ENCODE measurements around the gene ATRX.

Gene ATRX

DNA sequence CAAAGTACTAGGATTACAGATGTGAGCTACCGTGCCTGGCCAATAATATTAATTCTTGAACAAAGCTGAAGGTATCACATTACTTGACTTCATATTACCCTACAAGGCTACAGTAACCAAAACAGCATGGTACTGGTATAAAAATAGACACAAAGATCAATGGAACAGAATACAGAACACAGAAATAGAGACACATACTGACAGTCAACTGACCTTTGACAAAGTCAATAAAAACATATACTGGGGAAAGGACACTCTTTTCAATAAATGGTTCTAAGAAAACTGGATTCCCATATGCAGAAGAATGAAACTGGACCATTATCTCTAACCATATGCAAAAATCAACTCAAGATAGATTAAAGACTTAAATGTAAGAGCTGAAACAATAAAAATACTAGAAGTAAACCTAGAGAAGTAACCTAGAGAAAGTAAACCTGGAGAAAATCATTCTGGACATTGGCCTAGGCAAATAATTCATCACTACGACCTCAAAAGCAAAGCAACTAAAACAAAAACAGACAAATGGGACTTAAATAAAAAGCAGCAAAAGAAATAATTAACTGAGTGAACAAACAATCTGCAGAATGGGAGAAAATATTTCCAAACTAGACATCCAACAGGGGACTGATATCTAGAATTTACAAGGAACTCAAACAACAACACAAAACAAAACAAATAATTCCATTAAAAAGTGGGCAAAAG lies 182.2 kb downstream of the ATRX start:
- no peak overlapping the region for H3K9ac ChIP-seq (ENCODE audit: low read length)
- no peak overlapping the region for H2BK12ac ChIP-seq (ENCODE audit: low read length in 2 of 2)
- no peak overlapping the region for H3K18ac ChIP-seq (ENCODE audit: low read depth in 1 of 2, low read length in 2 of 2)
- no peak overlapping the region for H2AFZ ChIP-seq (ENCODE audit: low read depth, low read length)
- no peak overlapping the region for H4K8ac ChIP-seq (ENCODE audit: low read length)
- no peak overlapping the region for H3K4ac ChIP-seq (ENCODE audit: low read depth in 1 of 2, low read length in 2 of 2)
- H3K14ac ChIP-seq (ENCODE audit: low read length in 2 of 2): no peak overlapping the region
- no peak overlapping the region for H4K91ac ChIP-seq (ENCODE audit: low read length)
- no peak overlapping the region for H3K4me2 ChIP-seq (ENCODE audit: low read length, poor library complexity, severe bottlenecking)
- H3K27ac ChIP-seq (ENCODE audit: low read length, poor library complexity, severe bottlenecking): no peak overlapping the region
- no peaks in the 10 kb centered on the region for H3K79me1 ChIP-seq (replicated peaks; ENCODE audit: low read length, poor library complexity, severe bottlenecking)
- no CpG with 5 or more reads among the region's 2 CpGs for WGBS
- H2BK5ac ChIP-seq (ENCODE audit: low read depth, low read length, poor library complexity, severe bottlenecking): no peak overlapping the region
- H2BK120ac ChIP-seq (ENCODE audit: low read depth, low read length): no peak overlapping the region
- H3K4me1 ChIP-seq (ENCODE audit: control insufficient read depth, insufficient read depth, low read depth, low read length): no peaks in the 10 kb centered on the region
- no peak for DNase-seq
- H2AK5ac ChIP-seq (ENCODE audit: low read length, severe bottlenecking): no peak overlapping the region
- no peaks in the 10 kb centered on the region for H3K9me3 ChIP-seq (ENCODE audit: control insufficient read depth, low read length)
- no peak overlapping the region for H3K23ac ChIP-seq (ENCODE audit: low read length in 2 of 2)
- H3K36me3 ChIP-seq (ENCODE audit: control insufficient read depth in 1 of 2, insufficient read depth in 2 of 2, low read depth in 1 of 2, low read length in 2 of 2): peaks cover 0 to 3% of the 10 kb centered on the region in 2 experiments
- H3K4me3 ChIP-seq (ENCODE audit: insufficient read depth in 1 of 2, low read depth in 1 of 2, low read length in 2 of 2): no peak overlapping the region
- H2BK15ac ChIP-seq (ENCODE audit: low read depth, poor library complexity, severe bottlenecking): no peak overlapping the region
- H3K27me3 ChIP-seq (ENCODE audit: control insufficient read depth in 1 of 2, insufficient read depth in 1 of 2, low read length in 2 of 2): no peaks in the 10 kb centered on the region

DNA sequence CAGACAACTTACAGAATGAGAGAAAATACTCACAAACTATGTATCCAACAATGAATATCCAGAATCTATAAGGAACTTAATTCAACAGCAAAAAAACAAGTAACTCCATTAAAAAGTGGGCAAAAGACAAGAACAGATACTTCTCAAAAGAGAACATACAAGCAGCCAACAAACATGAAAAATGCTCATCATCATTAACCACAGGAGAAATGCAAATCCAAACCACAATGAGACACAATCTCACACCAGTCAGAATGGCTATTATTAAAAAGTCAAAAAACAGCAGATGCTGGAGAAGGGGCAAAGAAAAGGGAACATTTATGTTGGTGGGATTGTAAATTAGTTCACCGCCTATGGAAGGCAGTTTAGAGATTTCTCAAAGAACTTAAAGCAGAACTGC lies 188.5 kb downstream of the ATRX start:
- peak; percentile 0 for DNase-seq
- no peak overlapping the region for H2AFZ ChIP-seq (ENCODE audit: low read depth, low read length)
- H3K27ac ChIP-seq (ENCODE audit: low read length, poor library complexity, severe bottlenecking): no peak overlapping the region
- H2BK12ac ChIP-seq (ENCODE audit: low read length in 2 of 2): no peak overlapping the region
- H4K8ac ChIP-seq (ENCODE audit: low read length): no peak overlapping the region
- no peak overlapping the region for H3K9ac ChIP-seq (ENCODE audit: low read length)
- no peak overlapping the region for H2BK120ac ChIP-seq (ENCODE audit: low read depth, low read length)
- WGBS: no CpG with 5 or more reads among the region's 1 CpG
- H3K79me1 ChIP-seq (replicated peaks; ENCODE audit: low read length, poor library complexity, severe bottlenecking): peaks cover 1% of the 10 kb centered on the region
- no peak overlapping the region for H4K91ac ChIP-seq (ENCODE audit: low read length)
- no peak overlapping the region for H3K23ac ChIP-seq (ENCODE audit: low read length in 2 of 2)
- no peak overlapping the region for H3K4me3 ChIP-seq (ENCODE audit: insufficient read depth in 1 of 2, low read depth in 1 of 2, low read length in 2 of 2)
- no peaks in the 10 kb centered on the region for H3K9me3 ChIP-seq (ENCODE audit: control insufficient read depth, low read length)
- no peak overlapping the region for H3K18ac ChIP-seq (ENCODE audit: low read depth in 1 of 2, low read length in 2 of 2)
- no peak overlapping the region for H2BK5ac ChIP-seq (ENCODE audit: low read depth, low read length, poor library complexity, severe bottlenecking)
- H3K4me2 ChIP-seq (ENCODE audit: low read length, poor library complexity, severe bottlenecking): no peak overlapping the region
- no peak overlapping the region for H3K4ac ChIP-seq (ENCODE audit: low read depth in 1 of 2, low read length in 2 of 2)
- no peak overlapping the region for H2AK5ac ChIP-seq (ENCODE audit: low read length, severe bottlenecking)
- no peaks in the 10 kb centered on the region for H3K27me3 ChIP-seq (ENCODE audit: control insufficient read depth in 1 of 2, insufficient read depth in 1 of 2, low read length in 2 of 2)
- H3K4me1 ChIP-seq (ENCODE audit: control insufficient read depth, insufficient read depth, low read depth, low read length): no peaks in the 10 kb centered on the region
- H3K36me3 ChIP-seq (ENCODE audit: control insufficient read depth in 1 of 2, insufficient read depth in 2 of 2, low read depth in 1 of 2, low read length in 2 of 2): peaks cover 4 to 12% of the 10 kb centered on the region in 2 experiments
- H3K14ac ChIP-seq (ENCODE audit: low read length in 2 of 2): no peak overlapping the region
- no peak overlapping the region for H2BK15ac ChIP-seq (ENCODE audit: low read depth, poor library complexity, severe bottlenecking)

DNA sequence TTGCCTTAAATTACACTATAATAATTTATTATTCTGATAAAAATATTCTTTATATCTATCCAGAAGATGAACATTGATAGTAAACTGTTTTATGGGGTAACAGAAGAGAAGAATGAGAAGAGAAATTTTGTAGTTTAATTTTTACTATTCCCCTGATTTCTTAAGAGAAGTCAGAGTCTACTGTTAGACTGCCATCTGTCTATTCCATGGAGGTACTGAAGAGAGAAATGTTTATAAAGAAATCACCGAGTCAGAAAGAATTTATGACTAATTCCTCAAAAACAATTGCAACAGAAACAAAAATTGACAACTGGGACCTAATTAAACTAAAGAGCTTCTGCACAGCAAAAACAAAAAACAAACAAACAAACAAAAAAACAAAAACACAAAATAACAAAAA lies 188.9 kb downstream of the ATRX start:
- DNase-seq: peak; percentile 42
- no peak overlapping the region for H3K4me3 ChIP-seq (ENCODE audit: insufficient read depth in 1 of 2, low read depth in 1 of 2, low read length in 2 of 2)
- H3K4me1 ChIP-seq (ENCODE audit: control insufficient read depth, insufficient read depth, low read depth, low read length): no peaks in the 10 kb centered on the region
- H4K8ac ChIP-seq (ENCODE audit: low read length): no peak overlapping the region
- H2AFZ ChIP-seq (ENCODE audit: low read depth, low read length): no peak overlapping the region
- no peak overlapping the region for H3K23ac ChIP-seq (ENCODE audit: low read length in 2 of 2)
- H3K9ac ChIP-seq (ENCODE audit: low read length): peak overlapping the region; percentile 30
- 0% methylated on average over 1 of the region's 1 CpG for WGBS
- H3K79me1 ChIP-seq (replicated peaks; ENCODE audit: low read length, poor library complexity, severe bottlenecking): peaks cover 1% of the 10 kb centered on the region
- H2AK5ac ChIP-seq (ENCODE audit: low read length, severe bottlenecking): no peak overlapping the region
- H2BK5ac ChIP-seq (ENCODE audit: low read depth, low read length, poor library complexity, severe bottlenecking): no peak overlapping the region
- H2BK12ac ChIP-seq (ENCODE audit: low read length in 2 of 2): no peak overlapping the region
- no peaks in the 10 kb centered on the region for H3K9me3 ChIP-seq (ENCODE audit: control insufficient read depth, low read length)
- H4K91ac ChIP-seq (ENCODE audit: low read length): no peak overlapping the region
- H3K18ac ChIP-seq (ENCODE audit: low read depth in 1 of 2, low read length in 2 of 2): no peak overlapping the region
- no peak overlapping the region for H2BK15ac ChIP-seq (ENCODE audit: low read depth, poor library complexity, severe bottlenecking)
- no peak overlapping the region for H3K4ac ChIP-seq (ENCODE audit: low read depth in 1 of 2, low read length in 2 of 2)
- H3K4me2 ChIP-seq (ENCODE audit: low read length, poor library complexity, severe bottlenecking): no peak overlapping the region
- H3K14ac ChIP-seq (ENCODE audit: low read length in 2 of 2): no peak overlapping the region
- no peak overlapping the region for H3K27ac ChIP-seq (ENCODE audit: low read length, poor library complexity, severe bottlenecking)
- no peaks in the 10 kb centered on the region for H3K27me3 ChIP-seq (ENCODE audit: control insufficient read depth in 1 of 2, insufficient read depth in 1 of 2, low read length in 2 of 2)
- no peak overlapping the region for H2BK120ac ChIP-seq (ENCODE audit: low read depth, low read length)
- H3K36me3 ChIP-seq (ENCODE audit: control insufficient read depth in 1 of 2, insufficient read depth in 2 of 2, low read depth in 1 of 2, low read length in 2 of 2): peaks cover 4 to 12% of the 10 kb centered on the region in 2 experiments

DNA sequence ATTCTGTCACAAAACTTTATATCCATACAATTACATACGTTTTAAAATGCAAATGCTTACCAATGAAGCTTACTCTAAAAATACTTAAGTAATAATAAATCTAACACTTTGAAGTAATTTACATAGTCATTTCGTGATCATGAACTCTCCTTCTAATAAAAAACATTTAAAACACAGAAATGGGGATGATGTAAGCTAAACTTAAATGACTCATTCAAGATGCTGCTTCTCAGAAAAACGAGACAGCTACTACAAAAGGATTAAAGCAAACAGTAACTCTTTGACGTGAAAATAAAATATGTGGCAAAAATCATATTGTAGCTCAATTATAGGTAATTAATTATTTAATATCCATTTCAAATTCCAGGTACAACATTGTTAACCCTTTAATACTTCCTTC lies 190.2 kb downstream of the ATRX start:
- H2AK5ac ChIP-seq (ENCODE audit: low read length, severe bottlenecking): no peak overlapping the region
- H3K9me3 ChIP-seq (ENCODE audit: control insufficient read depth, low read length): no peaks in the 10 kb centered on the region
- H3K27ac ChIP-seq (ENCODE audit: low read length, poor library complexity, severe bottlenecking): no peak overlapping the region
- no peak overlapping the region for H3K4me2 ChIP-seq (ENCODE audit: low read length, poor library complexity, severe bottlenecking)
- WGBS: no CpG with 5 or more reads among the region's 4 CpGs
- no peak overlapping the region for H3K4me3 ChIP-seq (ENCODE audit: insufficient read depth in 1 of 2, low read depth in 1 of 2, low read length in 2 of 2)
- H3K9ac ChIP-seq (ENCODE audit: low read length): no peak overlapping the region
- H3K14ac ChIP-seq (ENCODE audit: low read length in 2 of 2): no peak overlapping the region
- H3K4ac ChIP-seq (ENCODE audit: low read depth in 1 of 2, low read length in 2 of 2): no peak overlapping the region
- H3K18ac ChIP-seq (ENCODE audit: low read depth in 1 of 2, low read length in 2 of 2): no peak overlapping the region
- no peak overlapping the region for H2AFZ ChIP-seq (ENCODE audit: low read depth, low read length)
- no peak overlapping the region for H2BK12ac ChIP-seq (ENCODE audit: low read length in 2 of 2)
- H3K36me3 ChIP-seq (ENCODE audit: control insufficient read depth in 1 of 2, insufficient read depth in 2 of 2, low read depth in 1 of 2, low read length in 2 of 2): peaks cover 4 to 21% of the 10 kb centered on the region in 2 experiments
- H3K79me1 ChIP-seq (replicated peaks; ENCODE audit: low read length, poor library complexity, severe bottlenecking): peaks cover 1% of the 10 kb centered on the region
- no peak overlapping the region for H3K23ac ChIP-seq (ENCODE audit: low read length in 2 of 2)
- H2BK120ac ChIP-seq (ENCODE audit: low read depth, low read length): no peak overlapping the region
- no peak overlapping the region for H4K91ac ChIP-seq (ENCODE audit: low read length)
- H3K27me3 ChIP-seq (ENCODE audit: control insufficient read depth in 1 of 2, insufficient read depth in 1 of 2, low read length in 2 of 2): no peaks in the 10 kb centered on the region
- no peak overlapping the region for H2BK5ac ChIP-seq (ENCODE audit: low read depth, low read length, poor library complexity, severe bottlenecking)
- H2BK15ac ChIP-seq (ENCODE audit: low read depth, poor library complexity, severe bottlenecking): no peak overlapping the region
- DNase-seq: no peak
- no peaks in the 10 kb centered on the region for H3K4me1 ChIP-seq (ENCODE audit: control insufficient read depth, insufficient read depth, low read depth, low read length)
- no peak overlapping the region for H4K8ac ChIP-seq (ENCODE audit: low read length)
